Uterus (tissue), 2 donors: Measurements from ENCODE around the gene PIP4K2A.

Experiments used
- POLR2A ChIP-seq, 2 donors: fragments of 450-650 bp; IDR thresholded peaks; one replicate each; pipeline ENCODE4 v1.6.1; 2016; ENCODE audit warnings: antibody characterized with exemption in 2 of 2, mild to moderate bottlenecking in 1 of 2, moderate library complexity in 1 of 2
- TF ChIP-seq, protein P1 (sequence below), 4 experiments: fragments of 200-600 bp in 2 of 4; fragments of 450-650 bp in 2 of 4; sonication (generic) in 2 of 4; IDR thresholded peaks; one replicate each; pipeline ENCODE4 v1.5.1; 2016 to 2019; ENCODE audit warnings: antibody characterized with exemption in 4 of 4, mild to moderate bottlenecking in 2 of 4, moderate library complexity in 1 of 4

DNA sequence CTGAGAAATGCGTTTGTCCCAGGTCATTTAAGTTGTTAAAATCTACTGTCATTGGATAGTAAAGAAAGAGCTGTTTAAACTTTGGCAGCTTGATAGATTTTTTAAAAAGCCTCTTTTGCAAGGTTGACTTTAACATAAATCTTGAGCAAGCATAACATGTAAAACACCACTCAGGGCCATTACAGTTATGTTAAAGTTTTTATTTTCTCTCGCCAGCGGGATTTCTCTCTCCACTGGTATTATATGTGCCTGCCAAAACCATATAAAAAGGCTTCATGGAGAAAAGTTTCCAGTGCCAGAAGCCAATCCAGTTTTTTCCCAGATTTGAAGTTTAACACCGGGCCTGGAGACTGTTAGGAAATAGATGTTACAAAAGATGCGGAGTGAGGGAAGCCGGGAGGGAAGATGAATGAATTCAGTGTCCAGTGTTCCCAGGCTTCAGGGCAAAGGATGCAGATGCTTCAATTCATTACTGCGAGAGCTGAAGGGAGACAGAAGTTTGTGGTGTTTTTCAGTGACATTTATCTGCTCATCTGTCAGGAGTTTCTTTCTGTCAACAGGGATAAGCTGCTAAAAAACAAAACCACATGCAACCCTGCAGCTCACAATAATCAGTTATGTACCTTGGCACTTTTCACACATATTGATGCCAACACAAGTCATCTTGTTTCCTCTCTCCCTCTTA is 213.6 kb downstream of the PIP4K2A start:
- TF ChIP-seq, protein P1, sequence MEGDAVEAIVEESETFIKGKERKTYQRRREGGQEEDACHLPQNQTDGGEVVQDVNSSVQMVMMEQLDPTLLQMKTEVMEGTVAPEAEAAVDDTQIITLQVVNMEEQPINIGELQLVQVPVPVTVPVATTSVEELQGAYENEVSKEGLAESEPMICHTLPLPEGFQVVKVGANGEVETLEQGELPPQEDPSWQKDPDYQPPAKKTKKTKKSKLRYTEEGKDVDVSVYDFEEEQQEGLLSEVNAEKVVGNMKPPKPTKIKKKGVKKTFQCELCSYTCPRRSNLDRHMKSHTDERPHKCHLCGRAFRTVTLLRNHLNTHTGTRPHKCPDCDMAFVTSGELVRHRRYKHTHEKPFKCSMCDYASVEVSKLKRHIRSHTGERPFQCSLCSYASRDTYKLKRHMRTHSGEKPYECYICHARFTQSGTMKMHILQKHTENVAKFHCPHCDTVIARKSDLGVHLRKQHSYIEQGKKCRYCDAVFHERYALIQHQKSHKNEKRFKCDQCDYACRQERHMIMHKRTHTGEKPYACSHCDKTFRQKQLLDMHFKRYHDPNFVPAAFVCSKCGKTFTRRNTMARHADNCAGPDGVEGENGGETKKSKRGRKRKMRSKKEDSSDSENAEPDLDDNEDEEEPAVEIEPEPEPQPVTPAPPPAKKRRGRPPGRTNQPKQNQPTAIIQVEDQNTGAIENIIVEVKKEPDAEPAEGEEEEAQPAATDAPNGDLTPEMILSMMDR (IDR thresholded peaks at IDR 0.05): no peak
- TF ChIP-seq POLR2A (IDR thresholded peaks at IDR 0.05): no peak
